HG03457 (cell line): ENCODE measurements around the gene DYRK1A.

Experiments used
- ATAC-seq: cut with Tn5 transposase; IDR thresholded peaks from one replicate; pipeline ENCODE4 v1.9.1; 2021; ENCODE audit warnings: moderate number of reproducible peaks; ENCODE audit not compliant: unreplicated experiment

Gene DYRK1A

DNA sequence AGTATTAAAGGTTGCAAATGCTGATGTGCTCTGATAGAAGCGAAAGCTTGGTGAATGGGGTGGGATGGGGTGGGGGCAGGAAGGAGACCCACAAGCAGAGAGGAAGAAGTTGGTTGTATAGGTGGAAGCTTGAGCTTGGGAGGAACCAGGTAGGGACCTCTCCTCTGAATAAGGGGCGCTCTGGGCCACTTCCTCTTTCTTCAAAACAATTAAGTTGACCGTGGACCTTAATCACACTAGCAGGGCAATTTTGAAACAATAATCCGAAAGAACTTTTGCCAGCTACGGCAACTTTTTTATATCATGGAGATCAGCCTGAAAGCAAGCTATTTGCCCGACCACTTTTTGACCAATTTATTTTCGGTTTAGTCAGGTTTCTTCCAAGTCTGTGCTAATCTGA, 1.9 kb upstream of the DYRK1A start:
- ATAC-seq, result no peak

GRCh38 chr21:37365517-37366481, 774 bp upstream of the DYRK1A start:
- ATAC-seq, result peak; percentile 19

GRCh38 chr21:37367336-37367702, 746 bp downstream of the DYRK1A start:
- peak; percentile 1 for ATAC-seq

DNA sequence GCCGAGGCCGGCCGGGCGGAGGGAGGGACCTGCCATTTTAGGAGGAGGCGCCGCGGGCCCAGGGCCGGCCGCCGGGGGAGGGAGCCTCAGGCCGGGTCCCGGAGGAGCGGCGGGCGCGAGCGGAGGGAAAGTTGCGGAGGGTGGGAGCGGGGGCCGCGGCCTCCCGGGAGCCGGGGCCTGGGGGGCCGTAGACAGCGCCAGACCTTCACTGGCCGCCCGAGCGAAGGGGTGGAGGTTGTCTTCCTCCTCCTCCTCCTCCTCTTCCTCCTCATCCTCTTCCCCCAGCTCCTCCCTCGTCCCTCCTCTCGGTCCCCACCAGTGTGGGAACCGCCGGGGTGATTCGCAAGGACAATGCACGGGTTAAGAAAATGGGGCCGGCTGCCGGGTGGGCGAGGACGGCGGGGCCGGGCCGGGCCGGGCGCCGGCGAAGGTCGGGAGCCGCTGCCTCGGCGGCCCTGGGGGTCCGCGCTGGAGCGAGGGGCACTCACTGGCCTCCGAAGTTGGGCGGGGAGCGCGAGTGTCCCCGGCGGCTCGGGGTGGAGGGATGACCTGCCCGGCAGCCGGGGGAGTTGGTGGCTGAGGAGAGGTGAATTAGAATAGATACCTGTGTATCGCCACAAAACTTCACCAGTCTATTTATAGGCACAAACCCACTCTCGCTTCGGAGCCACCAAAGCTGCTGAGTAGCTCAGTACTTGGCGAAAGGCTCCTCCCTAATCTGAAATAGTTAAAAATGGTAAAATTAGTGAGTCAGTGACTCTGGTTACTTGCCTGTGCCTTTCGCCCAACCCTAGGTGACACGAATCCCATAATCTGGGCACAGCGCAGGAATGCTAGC, 1.3 kb downstream of the DYRK1A start:
- ATAC-seq, result no peak

- ATAC-seq, result no peak
These were observed 2.1 kb downstream of the DYRK1A start for GRCh38 chr21:37368541-37369279.

- no peak for ATAC-seq
These were observed 2.8 kb downstream of the DYRK1A start for GRCh38 chr21:37369307-37369854.

- ATAC-seq, result no peak
These were observed 3.8 kb downstream of the DYRK1A start for GRCh38 chr21:37370152-37371040.

DNA sequence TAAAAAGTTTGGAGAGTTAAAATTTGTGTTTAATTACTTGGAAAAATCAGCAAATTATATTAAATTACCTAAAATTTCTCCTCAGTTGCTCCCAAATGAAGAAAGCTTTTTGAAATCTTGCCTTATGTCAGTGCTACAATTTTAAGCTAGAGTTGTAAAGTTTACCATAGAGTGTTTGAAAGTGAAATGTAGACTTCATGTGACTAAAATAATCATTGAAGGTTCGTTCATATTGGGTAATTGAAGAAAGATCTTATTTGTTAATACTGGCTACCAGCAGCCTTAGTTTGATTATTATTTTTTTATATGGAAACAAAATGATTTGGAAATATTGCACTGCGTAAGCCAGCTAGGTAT, 4.4 kb downstream of the DYRK1A start:
- ATAC-seq, result no peak

DNA sequence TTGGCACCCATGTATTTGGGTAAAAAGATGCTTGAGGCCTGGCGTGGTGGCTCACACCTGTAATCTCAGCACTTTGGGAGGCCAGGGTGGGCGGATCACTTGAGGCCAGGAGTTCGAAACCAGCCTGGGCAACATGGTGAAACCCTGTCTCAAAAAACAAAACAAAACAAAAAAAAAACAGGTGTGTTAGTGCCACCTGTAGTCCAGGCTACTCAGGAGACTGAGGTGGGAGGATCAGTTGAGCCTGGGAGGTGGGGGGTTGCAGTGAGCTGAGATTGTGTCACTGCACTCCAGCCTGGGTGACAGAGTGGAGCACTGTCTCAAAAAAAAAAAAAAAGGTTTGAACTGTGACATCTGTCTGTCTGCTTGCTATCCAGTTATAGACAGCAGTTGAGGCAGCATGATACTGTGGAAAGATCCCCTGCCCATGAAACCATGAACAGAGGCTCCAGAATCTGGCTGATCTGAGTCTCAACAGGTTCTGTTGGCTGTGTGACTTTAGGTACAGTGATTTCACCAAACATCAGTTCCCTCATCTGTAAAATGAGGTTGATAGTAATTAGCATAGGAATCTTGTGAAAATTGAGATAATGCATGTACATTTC, 5.7 kb downstream of the DYRK1A start:
- ATAC-seq, result no peak

GRCh38 chr21:37372951-37373350, 6.4 kb downstream of the DYRK1A start:
- no peak for ATAC-seq

DNA sequence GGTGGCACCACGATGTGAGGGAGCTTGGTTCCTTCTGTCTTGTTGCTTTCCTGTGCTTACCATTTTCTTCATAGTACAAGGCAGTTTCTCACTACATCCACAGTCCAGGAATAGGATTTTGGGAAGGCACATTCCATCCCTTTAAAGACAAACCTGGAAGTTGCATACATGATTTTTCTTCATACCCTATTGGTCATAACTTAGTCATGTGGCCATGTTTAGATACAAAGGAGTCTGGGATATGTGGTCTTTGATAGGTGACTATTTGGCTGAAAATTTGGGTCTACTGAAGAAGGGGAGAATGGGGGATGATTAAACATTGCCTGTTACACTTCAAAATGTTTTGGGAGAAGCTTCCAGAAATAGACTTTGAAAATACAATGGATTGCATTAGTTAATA, 7.0 kb downstream of the DYRK1A start:
- no peak for ATAC-seq

DNA sequence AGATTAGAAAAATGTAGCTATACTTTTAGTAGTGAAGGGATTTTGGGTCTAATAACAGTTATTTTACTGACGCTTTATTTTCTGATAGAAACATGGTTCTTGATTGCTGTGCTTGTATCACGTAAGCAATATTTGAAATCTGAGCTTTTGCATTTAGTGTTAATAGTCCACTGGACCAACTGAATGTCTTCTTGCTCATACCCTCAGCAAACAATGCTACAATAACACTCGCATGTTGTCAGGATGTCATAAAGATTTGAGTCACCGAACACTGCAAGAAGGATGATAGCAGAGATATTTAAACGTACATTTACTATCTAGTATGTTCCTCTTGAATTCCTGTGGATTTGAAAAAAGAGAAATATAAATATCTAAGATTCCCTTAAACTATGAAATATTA, 7.5 kb downstream of the DYRK1A start:
- ATAC-seq, result no peak

DNA sequence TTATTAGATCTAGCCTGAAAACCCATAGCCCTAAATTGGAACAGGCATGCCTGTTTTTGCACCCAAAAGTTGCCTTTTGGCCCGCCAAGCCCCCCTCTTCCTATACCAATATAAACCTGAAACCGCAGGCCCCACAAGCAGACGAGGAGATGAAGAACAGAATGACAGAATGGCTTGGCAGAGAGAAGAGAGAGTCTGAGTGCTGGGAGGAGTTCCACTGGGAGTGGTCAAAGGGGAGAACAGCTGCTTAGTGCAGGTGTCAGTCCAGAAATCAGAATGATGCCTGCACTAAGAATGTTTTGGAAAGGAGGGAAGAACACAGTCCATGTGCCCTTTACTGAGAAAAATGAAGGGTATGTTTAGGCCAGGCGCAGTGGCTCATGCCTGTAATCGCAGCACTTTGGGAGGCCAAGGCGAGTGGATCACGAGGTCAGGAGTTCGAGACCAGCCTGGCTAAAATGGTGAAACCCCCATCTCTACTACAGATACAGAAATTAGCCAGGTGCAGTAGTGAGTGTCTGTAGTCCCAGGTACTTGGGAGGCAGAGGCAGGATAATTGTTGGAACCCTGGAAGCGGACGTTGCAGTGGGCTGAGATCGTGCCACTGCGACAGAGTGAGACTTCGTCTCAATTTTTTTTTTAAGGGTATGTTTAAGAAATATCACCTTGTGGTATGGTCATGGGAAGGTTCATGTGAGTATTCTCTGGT, 9.4 kb downstream of the DYRK1A start:
- no peak for ATAC-seq

DNA sequence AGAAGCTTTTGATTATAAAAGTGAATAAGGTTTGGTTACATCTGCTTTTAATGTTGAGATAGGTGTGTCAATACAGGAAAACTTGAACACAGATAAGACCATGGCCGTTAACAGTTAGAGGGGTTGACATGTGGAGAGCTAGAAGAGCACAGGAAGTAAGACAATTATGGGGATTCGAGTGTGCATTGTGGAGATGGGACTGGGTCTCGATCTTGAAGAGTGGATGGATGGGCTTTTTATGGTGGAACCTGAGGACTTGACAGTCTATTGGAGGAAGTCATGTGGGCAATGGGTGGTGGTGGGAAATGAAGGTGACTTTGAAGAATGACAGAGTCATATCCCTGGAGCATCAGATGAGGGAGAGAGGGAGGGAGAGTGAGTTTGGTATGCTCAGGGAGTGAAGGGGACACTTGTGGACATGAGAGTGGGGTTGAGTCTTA, 12.1 kb downstream of the DYRK1A start:
- ATAC-seq, result no peak

DNA sequence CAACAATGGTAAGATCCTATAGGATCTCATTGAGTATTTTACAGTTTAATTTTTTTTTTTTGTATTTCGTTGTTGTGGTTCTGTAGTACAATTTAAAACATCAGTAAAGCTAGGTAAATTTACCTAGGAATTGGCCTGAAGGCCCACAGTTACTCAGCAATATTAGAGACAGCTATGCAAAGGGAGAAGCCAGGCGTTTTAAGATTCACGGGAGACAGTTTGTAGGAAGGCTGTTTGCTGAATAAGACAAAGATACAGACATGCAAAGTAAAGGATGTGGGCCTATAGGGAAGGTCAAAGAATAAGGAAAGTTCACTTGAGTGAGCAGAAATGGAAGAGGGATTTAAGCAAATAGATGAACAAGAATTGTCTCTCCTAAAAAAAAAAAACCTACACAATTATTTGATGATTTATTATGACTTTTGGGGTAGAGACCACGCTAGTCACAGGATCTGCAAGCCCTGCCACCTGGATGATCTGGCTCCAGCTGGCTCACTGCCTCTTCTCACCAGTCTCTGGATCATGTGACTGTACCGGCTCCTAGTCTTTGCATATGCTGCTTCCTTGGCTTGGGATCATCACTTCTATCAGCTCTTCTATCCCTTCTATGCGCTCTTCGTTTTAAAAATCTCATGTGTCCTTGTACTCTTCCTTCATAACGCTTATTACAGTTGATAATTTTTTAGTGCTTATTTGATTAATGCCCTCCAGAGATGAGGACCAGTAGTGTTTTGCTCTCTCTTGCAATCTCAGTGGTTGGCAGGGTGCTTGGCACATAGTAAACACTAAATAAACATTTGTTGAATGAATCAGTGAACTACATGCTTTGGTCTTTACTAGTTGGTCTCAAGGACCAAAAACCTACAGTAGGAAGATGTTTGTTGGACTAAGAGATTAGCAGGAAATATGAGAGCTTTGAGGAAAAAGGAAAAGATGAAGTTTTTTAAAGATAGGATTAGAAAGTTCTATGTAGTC, 14.1 kb downstream of the DYRK1A start:
- ATAC-seq, result no peak

DNA sequence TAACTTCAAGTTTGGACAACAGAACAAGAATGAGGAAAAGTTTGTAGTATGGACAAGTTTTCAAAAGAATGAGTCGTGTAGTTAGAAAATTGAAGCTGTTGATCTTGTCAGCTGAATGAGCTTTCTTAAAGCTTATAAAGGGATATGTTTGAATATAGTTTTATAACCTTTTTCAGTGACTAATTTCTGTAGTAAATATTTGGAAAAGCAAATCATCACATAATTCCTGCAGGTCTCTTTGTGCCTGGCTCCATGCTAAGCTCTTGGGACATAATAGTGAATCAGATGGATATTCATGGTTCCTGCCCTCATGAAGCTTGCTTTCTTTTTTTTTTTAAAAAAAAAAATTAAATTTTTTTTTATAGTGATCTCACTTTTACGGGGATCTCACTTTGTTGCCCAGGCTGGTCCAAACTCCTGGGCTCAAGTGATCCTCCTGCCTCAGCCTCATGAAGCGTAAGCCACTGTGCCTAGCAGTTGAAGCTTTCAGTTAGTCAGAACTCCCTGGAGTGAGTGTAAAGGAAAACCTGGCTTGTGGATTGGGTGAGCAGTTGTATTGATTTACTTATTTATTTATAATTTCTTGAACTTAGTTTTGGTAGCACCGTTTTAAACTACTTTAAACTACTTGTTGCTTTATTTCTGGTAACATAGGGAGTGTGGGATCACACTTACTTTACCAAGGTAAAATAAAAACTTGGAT, 15.5 kb downstream of the DYRK1A start:
- no peak for ATAC-seq

DNA sequence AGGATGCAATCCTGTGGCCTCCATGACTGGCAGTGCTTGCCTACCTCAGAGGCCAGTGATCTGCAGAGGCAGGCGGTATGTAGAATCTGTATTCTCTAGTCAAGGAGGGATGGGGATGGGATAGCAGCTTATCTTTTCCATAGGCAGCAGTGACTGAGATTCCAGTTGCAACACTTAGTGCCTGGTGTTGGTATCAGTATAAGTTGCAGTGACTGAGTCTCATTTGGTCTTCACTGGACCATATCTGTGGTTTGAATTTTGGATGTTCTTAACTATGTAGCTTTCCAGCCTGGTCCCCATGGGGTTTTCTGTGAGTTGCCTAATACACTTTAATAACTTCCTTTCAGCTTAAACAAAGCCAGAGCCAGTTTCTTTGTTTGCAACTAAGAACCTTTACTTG, 16.5 kb downstream of the DYRK1A start:
- ATAC-seq, result no peak
